GOT3 (cell line): ENCODE results near the gene RGS12.

Source experiments
- DNase-seq: peaks from one replicate; lab custom pipeline; 2025; ENCODE audit warnings: mixed read lengths; lab: John Stamatoyannopoulos, UW

The RGS12 gene

DNA sequence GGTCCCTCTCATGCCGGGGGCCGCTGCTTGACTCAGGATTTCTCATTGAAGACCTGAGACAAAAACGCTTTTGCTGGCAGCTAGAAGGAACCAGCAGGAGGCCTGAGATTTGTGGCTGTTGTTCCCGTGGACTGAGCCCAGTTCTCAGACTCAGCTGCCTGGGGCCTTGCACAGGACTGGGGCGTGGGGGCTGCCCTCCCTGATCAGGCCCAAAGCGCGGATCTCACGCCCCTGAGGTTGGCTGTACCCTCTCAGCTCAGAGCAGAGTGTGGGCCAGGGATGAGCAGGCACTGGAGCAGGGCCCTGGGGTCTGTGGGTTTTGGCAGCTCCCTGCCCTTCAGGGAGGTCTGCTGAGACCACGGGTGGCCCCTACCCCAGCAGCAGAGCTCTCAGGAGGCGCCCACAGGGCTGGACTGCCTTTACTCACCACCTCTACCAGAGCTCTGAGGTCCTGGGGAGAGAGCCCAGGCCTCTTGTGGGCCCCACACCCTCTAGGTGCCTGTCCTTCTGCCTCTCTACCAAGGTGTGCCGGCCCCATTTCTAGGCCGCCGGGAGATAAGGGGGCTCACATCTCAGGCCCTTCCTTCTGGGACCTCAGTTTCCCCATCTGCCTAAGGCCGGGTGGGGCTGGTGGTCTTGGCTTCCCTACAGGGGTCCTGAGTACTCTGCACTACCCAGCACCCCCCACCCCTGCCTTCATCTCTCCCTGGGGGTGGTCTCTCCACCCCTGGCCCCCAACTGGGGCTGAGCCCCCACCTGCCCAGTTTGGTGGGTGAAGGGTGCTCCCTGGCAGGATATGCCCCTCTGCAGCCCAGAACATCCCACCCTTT, 38.3 kb upstream of the RGS12 start:
- no peak for DNase-seq

DNA sequence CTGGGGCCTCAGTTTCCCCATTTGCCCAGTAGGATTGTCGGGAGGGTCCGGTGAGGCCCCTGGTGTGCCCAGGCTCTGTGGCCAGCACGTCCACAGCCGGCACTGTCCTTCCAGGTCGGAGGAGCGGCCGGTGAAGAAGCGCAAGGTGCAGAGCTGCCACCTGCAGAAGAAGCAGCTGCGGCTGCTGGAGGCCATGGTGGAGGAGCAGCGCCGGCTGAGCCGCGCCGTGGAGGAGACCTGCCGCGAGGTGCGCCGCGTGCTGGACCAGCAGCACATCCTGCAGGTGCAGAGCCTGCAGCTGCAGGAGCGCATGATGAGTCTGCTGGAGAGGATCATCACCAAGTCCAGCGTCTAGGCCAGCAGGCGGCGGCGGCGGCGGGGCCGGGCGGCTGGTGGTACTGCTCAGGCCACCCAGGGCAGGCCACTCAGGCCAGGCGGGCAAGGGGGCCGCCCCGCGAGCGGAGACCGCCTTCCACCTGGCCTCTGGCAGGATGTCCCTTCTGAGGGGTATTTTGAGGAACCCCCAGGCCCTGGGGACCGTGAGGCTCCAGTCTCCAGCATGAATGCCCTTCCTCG, 37.1 kb upstream of the RGS12 start:
- no peak for DNase-seq

GRCh38 chr4:3256230-3257102, 36.4 kb upstream of the RGS12 start:
- DNase-seq: no peak

DNA sequence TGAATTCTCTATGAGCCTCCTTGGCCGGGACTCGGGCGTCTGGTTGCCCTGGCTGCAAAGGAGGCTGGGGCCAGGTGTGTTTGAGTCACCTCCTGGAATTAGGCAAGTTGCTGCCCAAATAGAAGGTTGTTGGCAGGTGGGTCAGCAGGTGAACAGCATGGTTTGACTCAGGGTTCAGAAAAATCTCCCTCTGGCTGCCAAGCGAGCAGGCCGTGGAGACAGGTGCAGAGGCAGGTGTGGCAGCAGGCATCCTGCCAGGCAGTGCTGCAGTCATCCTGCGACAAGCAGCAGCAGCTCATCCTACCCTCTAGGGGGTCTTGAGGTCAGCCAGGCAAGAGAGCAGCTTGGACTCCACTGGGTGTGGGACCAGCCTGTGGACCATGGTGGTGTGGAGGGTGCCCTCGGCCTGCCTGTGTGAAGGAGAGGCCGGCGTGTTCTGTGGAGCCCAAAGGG, 35.7 kb upstream of the RGS12 start:
- DNase-seq: no peak

DNA sequence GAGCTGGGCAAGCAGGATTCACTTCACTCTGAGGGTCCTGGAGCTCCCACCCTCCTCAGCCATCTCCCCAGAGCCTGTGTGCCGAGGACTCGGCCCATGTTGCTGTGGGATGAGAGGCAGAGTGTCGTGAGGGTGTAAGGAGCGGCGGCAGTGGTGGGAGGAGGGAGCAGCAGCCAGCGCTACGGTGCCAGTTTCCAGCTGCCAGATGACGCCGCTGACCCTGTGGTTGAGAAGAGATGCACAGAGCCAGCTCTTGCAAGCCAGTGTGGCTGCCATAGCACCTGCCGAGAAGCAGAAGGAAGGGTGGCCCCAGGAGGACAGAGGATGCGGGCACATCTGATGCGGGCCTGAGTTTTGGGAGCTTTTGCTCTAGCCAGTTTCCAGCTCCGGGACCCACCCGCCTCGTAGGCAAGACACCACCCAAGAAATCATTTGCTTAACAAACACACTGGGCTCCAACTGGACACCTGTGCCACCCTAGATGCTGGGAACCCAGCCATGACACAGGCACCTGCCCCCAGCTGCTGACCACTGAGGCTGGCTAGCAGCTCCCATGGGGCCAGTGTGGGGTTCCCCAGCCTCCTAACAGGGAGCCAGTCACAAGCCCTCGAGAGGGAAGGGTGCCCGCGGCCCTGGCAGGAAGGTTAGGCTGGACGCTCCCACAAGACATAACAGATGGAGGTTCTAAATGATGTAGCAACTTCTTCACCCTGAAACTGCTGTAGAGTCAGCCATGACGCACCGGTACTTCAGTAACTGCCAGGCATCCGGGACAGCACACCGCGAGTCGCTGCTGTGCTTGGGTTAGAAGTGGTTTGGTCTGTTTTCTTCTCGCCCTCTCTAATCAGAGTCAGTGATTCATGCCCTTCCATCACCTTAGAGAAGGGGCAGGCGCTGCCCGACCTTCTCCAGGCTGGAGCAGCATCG, 35.0 kb upstream of the RGS12 start:
- DNase-seq: no peak

DNA sequence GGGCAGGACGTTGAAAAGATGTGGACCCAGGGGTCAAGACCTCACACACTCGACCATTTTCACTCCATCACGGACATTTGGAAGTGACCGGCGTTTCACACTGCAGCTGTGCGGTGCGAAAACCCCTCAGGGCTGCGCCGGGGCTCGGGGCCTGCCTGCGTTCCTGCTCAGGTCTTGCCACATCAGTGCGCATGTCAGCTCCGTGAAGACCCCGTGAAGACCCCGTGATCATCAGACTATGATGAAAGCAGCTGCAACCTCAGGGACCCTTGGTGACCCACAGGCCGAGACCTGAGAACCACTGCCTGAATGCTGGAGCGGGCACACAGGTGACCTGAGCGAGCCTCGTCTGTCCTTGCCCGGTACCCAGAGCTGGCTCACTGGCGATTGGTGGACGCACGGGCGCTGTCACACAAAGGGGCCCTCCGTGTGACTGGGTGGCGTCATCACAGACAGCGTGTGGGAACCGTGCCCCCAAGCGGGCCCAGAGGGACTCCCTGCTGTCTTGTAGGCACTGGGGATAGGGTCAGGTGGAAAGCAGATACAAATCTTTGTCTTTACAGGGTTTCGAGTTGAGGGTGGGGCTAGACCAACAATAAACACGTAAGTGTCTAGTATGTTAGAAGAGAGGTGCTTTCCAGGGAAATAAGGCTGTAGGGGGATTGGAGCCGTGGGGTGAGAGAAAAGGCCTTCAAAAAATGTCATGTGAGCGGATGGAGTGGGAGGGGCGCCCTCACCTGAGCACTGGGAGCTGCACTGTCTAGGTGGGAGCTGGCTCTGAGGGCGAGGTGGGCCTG, 31.2 kb upstream of the RGS12 start:
- DNase-seq: no peak

GRCh38 chr4:3262208-3263052, 30.4 kb upstream of the RGS12 start:
- DNase-seq: no peak

DNA sequence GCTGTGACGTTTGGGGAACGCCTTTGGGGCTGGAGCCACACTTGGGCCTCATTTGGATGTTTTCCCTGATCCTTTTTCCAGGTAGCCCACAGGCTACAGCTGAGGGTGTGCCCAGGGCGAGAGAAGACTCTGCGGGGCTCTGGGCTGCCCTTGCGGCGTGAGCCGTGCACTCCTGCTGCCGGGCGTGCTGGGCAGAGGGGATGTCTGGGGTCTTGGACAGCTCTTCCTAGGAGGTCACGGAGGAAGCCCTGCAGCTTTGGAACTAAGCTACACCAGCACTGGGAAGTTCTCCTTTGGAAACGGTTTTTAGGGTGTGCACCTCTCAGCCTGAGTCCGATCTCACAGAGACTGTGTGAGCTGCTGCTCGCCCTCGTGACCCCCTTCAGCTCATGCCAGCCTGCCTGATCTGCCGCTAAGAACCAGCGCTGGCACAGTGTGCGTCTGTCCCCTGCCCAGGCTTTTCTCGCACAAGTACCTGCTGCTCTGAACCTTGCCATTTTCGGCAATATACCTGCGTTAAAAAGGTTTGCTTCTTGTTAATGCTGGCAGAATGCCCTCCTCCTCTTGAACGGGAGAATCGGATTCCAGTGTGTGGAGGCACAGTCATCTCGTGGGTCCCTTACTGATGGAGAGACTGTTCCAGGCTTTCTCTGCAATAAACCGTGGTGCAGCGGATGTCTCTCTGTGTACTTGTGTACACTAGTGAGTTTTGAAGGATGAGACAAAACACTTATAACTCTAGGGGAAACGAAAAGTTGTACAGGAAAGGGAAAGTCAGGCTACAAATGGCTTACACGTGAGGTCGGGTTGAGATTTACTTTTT, 29.6 kb upstream of the RGS12 start:
- DNase-seq: no peak

GRCh38 chr4:3263876-3264193, 29.0 kb upstream of the RGS12 start:
- no peak for DNase-seq

GRCh38 chr4:3266076-3266475, 26.7 kb upstream of the RGS12 start:
- no peak for DNase-seq

DNA sequence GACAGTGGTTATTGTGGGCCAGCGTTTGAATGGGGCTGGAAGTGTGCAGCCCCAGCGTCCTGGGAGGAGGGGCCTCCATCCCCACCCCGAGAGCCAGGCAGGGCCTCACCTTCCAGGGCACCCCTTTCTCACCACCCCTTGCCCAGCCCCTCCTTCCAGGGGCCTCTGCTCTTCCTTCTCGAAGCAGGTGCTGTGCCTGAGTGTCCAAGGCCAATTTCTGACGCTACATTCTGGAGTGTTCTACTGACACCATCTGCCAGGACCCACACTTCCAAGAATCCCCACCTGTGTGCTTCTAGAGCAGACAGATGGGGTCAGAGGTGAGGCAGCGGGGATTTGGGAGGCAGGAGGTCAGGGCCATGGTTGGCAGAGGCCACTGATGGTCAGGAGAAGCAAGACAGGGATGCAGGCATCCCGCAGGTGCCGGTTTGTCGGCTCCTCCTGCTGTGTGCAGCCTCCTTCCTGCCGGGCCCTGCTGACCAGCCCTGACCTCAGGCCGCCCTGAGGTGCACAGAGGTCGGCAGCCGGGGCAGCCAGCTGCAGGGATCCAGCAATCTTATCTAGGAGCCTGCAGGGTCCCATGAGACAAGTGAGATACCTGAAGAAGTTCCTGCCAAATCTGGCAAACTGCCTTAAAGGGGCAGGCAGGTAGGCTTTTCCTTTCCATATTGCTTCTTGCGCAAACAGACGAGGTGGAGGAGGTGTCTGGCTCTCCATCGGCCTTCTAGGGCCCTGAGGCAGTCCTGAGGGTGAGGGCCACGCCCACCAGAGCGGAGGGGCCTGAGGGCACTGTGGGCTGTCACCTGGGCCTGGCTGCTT, 25.0 kb upstream of the RGS12 start:
- DNase-seq: no peak

DNA sequence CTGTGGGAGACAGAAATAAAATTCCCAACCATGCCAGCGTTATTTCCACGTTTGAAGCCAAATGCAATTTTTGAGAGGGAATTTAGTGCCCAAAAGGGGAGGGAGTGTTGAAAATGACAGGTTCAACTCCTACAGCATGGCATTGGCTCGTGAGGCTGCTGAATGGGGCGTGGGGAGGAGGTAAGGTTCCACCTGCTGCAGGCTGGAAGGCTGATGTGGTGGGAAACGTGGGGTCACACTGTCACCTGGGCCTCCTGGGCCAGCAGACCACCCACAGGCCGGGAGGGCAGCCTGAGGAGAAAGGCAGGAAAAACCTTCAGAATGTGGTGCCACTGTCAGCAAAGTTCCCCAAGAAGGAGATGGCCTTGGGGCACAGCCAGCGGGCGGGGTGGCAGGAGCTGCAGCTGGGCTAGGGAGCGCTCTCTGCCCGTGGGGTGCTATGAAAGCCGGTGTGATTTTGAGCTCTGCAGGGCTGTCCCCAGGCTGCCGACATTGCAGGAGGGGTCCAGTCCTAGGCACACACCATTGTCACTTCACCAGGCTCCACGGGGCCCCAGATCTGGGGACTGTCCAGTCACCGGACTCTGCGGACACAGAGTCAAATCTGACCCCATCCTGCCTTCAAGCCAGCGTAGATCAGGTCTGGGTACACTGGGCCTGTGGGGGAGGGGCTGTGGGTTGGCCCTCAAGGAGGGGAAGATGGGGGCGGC, 24.3 kb upstream of the RGS12 start:
- DNase-seq: no peak

GRCh38 chr4:3269105-3269927, 23.5 kb upstream of the RGS12 start:
- DNase-seq: no peak

DNA sequence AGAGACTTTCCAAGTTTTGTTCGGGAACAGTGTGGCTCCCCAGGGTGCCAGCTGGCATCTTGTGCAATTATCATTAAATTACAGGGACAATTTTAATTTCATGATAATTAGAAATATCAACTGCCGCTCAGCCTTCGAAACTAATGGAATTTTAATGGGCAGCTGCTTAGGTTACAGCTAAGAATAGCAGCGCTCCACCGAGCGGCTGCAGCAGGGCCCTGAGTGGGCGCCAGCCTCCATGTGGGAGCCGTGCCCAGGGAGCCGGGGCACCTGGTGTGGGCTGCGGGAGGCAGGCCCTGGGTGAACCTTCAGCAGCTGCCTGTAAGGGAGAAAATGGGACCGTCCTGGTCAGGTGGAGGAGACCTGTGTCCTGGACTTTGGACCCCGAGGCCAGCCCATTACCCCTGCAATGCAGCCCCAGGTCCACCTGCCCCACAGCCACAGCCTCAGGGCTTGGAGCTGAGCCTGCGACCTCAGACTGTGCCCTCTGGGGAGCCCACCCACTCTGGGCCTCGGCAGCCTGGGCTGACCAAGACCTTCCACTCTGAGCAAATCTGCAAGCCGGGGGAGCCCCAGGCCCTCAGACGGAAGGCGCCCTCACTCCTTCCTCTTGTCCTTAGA, 22.7 kb upstream of the RGS12 start:
- no peak for DNase-seq

DNA sequence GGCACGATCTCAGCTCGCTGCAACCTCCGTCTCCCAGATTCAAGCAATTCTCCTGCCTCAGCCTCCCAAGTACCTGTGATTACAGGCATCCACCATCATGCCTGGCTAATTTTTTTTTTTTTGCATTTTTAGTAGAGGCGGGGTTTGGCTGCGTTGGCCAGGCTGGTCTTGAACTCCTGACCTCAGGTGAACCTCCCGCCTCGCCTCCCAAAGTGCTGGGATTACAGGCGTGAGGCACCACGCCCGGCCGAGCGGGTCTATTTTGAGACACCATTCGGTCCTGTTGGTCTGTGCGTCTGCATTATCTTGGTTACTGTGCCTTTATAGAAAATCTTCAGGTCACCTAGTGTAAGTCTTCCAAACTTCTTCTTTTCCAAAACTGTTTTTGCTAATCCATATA, 21.7 kb upstream of the RGS12 start:
- no peak for DNase-seq

GRCh38 chr4:3276986-3277385, 15.8 kb upstream of the RGS12 start:
- DNase-seq: no peak
